Fibroblast of lung (primary cell): ENCODE data around the gene RANBP3.

Source experiments
- EZH2 ChIP-seq: IDR thresholded peaks from 2 replicates; pipeline ENCODE4 v1.5.1; 2012; ENCODE audit warnings: low read length, control low read depth, mild to moderate bottlenecking; ENCODE audit errors: missing control alignments
- TF ChIP-seq, protein P1 (sequence below), 2 donors: IDR thresholded peaks in 1 of 2; conservative IDR thresholded peaks in 1 of 2; 1 replicate in 1 of 2; 2 replicates in 1 of 2; pipeline ENCODE4 v1.5.1; 2011 to 2012; ENCODE audit warnings: low read length in 2 of 2, control low read depth in 1 of 2, inconsistent platforms in 1 of 2, low read depth in 1 of 2, mild to moderate bottlenecking in 1 of 2

DNA sequence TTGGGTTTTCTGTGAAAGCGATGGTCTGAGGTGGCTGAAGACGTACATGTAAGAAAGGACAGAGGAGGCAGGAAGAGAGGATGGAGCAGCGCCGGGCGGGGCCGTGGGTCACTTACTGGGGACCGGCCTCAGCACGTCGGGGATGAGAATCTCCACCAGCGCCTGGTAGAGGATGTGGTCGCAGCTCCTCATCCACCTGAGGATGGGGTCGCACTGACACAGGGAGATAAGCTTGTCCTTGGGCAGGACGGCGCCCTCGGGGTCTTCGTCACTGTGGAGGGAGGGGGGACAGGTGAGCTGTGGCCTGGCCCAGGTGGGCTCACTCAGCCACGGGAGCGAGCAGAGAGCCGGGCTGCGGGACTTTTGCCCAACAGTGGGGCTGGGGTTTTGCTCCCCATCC, 29.0 kb upstream of the RANBP3 start:
- TF ChIP-seq, protein P1, sequence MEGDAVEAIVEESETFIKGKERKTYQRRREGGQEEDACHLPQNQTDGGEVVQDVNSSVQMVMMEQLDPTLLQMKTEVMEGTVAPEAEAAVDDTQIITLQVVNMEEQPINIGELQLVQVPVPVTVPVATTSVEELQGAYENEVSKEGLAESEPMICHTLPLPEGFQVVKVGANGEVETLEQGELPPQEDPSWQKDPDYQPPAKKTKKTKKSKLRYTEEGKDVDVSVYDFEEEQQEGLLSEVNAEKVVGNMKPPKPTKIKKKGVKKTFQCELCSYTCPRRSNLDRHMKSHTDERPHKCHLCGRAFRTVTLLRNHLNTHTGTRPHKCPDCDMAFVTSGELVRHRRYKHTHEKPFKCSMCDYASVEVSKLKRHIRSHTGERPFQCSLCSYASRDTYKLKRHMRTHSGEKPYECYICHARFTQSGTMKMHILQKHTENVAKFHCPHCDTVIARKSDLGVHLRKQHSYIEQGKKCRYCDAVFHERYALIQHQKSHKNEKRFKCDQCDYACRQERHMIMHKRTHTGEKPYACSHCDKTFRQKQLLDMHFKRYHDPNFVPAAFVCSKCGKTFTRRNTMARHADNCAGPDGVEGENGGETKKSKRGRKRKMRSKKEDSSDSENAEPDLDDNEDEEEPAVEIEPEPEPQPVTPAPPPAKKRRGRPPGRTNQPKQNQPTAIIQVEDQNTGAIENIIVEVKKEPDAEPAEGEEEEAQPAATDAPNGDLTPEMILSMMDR (conservative IDR thresholded peaks at IDR 0.05 in 1 of 2, IDR thresholded peaks at IDR 0.05 in 1 of 2; ENCODE audit: low read depth in 1 of 2, low read length in 2 of 2), result no peak
- TF ChIP-seq EZH2, result no peak
